Breast epithelium (tissue), 3 donors: ENCODE measurements around the gene YDJC.

Experiments used
- CTCF ChIP-seq, 3 donors: fragments of 450-650 bp; IDR thresholded peaks; one replicate each; pipeline ENCODE4 v1.5.1; 2016 to 2017; ENCODE audit warnings: antibody characterized with exemption in 3 of 3, mild to moderate bottlenecking in 3 of 3, moderate library complexity in 3 of 3
- POLR2A ChIP-seq: fragments of 450-650 bp; IDR thresholded peaks from one replicate; pipeline ENCODE4 v1.6.1; 2016; ENCODE audit warnings: antibody characterized with exemption, mild to moderate bottlenecking, moderate library complexity

DNA sequence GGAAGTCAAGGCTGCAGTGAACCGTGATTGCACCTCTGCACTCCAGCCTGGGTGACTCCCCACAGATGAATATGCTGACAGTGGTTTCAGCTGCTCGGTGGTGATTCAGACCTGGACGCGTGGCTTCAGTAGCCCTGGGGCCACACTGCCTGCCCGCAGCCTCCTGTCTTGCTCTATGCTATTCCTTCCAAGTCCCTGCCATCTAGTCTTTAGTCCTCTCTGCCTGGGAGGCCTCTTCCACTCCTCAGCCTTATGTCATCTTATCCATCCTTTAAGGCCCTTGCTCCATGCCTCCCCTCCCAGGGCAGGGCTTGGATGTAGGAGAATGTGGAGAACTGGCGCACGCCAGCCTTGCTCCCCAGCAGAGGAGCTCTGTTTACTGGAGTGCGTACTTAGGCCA is 23.0 kb downstream of the YDJC start:
- no peak for TF ChIP-seq CTCF (IDR thresholded peaks at IDR 0.05)
- TF ChIP-seq POLR2A, result no peak
